HS-5 (cell line): ENCODE results near the gene AP5Z1.
"Not testable (repeated sequence)": the region's sequence is repeated elsewhere in the genome, so short reads cannot be mapped to it uniquely, and the experiment has no call there.

Source experiments
- DNase-seq: peaks from one replicate; pipeline ENCODE4 v3.0.0-alpha.2; 2012; ENCODE audit warnings: low read depth

AP5Z1 gene

GRCh38 chr7:4788627-4789189, 13.3 kb downstream of the AP5Z1 start:
- no peak for DNase-seq

GRCh38 chr7:4789194-4790077, 14.0 kb downstream of the AP5Z1 start:
- DNase-seq: no peak

GRCh38 chr7:4790078-4790465, 14.6 kb downstream of the AP5Z1 start:
- DNase-seq: no peak

GRCh38 chr7:4790516-4790991, 15.1 kb downstream of the AP5Z1 start:
- no peak for DNase-seq

GRCh38 chr7:4791101-4791737, 15.8 kb downstream of the AP5Z1 start:
- no peak for DNase-seq

GRCh38 chr7:4791738-4792536, 16.5 kb downstream of the AP5Z1 start:
- no peak for DNase-seq

- DNase-seq: no peak
Observed at GRCh38 chr7:4792537-4793126, 17.2 kb downstream of the AP5Z1 start.

GRCh38 chr7:4793385-4793993, 18.1 kb downstream of the AP5Z1 start:
- DNase-seq: not testable (repeated sequence)

- DNase-seq: not testable (repeated sequence)
Observed at GRCh38 chr7:4794171-4794570, 18.7 kb downstream of the AP5Z1 start.

- no peak for DNase-seq
Observed at GRCh38 chr7:4794591-4795350, 19.3 kb downstream of the AP5Z1 start.

- no peak for DNase-seq
Observed at GRCh38 chr7:4796453-4796852, 21.0 kb downstream of the AP5Z1 start.

- DNase-seq: no peak
Observed at GRCh38 chr7:4797858-4798705, 22.7 kb downstream of the AP5Z1 start.

- DNase-seq: no peak
Observed at GRCh38 chr7:4798706-4799235, 23.3 kb downstream of the AP5Z1 start.

- DNase-seq: no peak
Observed at GRCh38 chr7:4799508-4800268, 24.3 kb downstream of the AP5Z1 start.

- no peak for DNase-seq
Observed at GRCh38 chr7:4800487-4800886, 25.1 kb downstream of the AP5Z1 start.

GRCh38 chr7:4800926-4801838, 25.8 kb downstream of the AP5Z1 start:
- no peak for DNase-seq

GRCh38 chr7:4801839-4802231, 26.4 kb downstream of the AP5Z1 start:
- no peak for DNase-seq
